ENCODE data around the gene TMEM63A. TPM values are rescaled to one million over a fixed set of nuclear protein-coding genes. Genes with fewer than 3 reads are reported as not detected.
A peak's percentile ranks its signal among the peaks of the same experiment; 100 is the strongest.

TMEM63A gene
- total RNA-seq, 2 donors from 2014 or later, result 108 to 196 TPM

DNA sequence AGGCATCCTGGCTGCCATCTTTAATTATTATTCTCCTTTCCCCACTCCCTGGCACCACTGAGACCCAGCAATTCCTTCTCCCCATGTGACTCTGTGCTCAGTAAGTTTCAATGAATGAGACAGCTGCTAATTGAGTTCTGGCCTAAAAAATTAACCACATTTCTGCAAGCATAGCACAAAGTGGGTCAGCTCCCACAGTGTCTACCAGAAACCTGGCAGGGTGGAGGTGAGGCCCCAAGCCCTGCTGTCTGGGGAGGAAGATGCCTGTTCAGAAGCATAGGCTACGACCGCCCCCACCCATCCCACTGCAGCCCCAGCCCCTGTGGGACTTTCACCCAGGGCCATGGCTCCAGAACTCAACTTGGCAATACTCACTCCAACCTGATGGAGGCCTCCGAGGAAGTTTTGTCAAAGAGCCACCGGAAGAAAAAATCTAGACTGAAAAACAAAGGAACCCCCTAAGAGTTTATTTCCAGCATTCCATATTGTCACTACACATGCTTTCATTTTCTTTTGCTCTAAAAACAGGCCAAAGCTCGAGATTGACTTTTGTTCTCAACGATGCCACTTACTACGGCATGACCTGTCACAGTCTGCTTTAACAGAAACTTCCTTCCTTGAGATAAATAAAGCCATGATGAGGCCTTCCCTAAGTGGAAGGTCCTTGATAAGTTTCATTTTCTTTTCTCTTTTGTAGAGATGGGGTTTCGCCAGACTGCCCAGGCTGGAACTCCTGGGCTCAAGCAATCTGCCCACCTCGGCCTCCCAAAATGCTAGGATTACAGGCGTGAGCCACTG is 26.5 kb downstream of the TMEM63A start:
- DNase-seq (no peak), ATAC-seq (no peak)
- intact Hi-C loops (cut with DNase I, micrococcal nuclease), result no loop called here

DNA sequence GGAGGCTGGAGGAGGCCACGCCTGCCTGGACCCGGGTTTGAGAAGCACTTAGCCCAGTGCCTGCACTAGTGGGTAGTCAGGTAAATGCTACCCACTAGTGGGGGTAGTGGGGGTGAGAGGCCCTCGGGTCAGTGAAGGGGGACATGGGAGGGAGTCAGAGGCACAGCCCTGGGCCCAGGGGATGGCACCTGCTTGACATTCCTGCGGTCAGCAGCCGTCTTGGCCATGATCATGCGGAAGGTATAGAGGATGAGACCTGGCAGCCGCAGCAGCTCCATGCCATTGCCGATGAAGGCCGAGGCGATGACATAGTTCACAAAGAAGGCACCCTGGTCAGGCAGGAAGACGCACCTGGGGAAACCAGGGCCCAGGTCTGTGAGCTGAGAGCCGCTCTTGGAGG is 28.7 kb downstream of the TMEM63A start:
- ATAC-seq, result no peak
- intact Hi-C loops (cut with DNase I, micrococcal nuclease), result no loop called here

DNA sequence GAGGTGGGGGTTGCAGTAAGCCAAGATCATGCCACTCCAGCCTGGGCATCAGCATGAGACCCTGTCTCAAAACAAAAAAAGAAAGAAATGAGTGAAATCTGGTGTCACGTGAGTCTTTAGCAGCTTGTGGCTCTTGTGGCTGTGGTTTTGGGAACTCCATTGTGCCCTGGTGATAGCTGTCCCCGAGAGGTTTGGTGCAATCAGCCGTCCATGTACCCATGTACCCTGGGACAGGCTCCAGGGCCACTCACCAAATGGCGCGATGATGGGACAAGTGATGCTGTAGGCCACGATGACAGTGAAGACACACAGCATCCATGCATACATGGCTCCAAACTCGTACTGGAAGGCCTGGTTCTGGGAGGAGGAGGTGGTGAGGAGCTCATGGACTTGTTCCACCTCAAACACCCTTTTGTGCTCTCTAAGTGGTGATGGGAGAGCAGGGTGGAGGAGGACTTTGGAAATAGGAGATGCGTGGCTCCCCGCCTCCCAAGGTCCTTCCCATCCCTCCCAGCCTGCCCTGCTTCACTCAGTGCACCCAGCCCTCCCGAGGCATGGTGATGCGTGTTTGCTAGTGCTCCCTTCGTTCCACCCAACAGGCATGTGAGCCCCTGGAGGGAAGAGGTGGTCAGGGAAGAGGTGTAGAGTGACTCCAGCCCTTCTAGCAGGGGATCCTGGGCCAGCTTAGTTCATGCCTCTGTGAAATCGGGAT is 29.6 kb downstream of the TMEM63A start:
- intact Hi-C loops (cut with DNase I, micrococcal nuclease), result no loop called here
- DNase-seq (no peak), ATAC-seq (no peak)

More for the DNA sequence above, 28.7 kb downstream of the TMEM63A start:
- DNase-seq, result no peak

GRCh38 chr1:225851805-225852204 is 30.4 kb downstream of the TMEM63A start:
- DNase-seq, result no peak
- no peak for ATAC-seq
- intact Hi-C loops (cut with DNase I, micrococcal nuclease), result no loop called here

DNA sequence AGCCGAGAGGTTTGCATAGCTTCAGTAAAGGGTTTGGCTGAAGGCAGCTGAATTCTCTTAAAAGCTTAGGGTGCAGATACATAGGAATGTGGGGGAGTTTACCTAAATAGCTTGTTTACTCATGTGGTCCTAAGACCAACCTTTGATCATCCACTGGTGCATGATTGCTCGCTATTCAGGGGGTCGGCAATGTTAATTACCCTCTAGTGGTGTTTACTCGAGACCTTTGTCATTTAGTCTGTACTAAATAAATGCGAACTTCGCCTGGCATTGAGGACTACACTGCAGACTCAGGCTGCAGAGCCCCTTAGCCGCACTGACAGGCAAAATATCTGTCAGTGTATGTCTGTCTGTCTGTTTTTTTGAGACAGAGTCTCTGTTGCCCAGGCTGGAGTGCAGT is 31.8 kb downstream of the TMEM63A start:
- no peak for DNase-seq
- no peak for ATAC-seq
- intact Hi-C loops (cut with DNase I, micrococcal nuclease), result no loop called here

DNA sequence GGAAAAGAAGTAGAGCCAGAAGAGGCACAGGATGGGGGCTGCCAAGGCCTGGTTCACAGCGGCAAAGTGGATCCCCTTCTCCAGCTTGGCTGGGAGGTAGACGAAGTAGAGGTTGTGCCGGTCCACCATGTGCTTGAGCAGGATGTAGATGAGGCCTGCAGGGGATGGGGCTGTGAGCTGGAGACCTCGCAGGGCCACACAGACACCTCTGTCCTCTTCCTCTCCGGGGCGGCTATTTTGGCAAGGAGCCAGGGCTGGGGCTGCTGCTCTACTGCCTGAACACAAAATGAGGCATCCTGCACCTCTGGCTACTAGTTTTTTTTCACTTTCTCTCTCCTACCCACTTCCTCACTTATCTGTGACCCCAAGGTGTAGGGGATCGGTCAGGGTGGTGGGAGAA is 32.3 kb downstream of the TMEM63A start:
- ATAC-seq (no peak), DNase-seq (peak in 1 of 2 donors; percentile 57)
- intact Hi-C loops (cut with DNase I, micrococcal nuclease), result loop anchor here in 1 of 2 donors (10.0 kb wide), 1 partner anchor 75 kb away; the partner anchor contains the start of gene SRP9

- intact Hi-C loops (cut with DNase I, micrococcal nuclease), result loop anchor here in 1 of 2 donors (10.0 kb wide), 1 partner anchor 73 kb away; the partner anchor contains the start of gene SRP9
- peak; percentile 15 for ATAC-seq
- peak in 1 of 2 donors; percentile 28 for DNase-seq
These were observed 33.9 kb downstream of the TMEM63A start for GRCh38 chr1:225848030-225848955.

- DNase-seq (peak; percentile 63 to 85), ATAC-seq (peak; percentile 77)
- intact Hi-C loops (cut with DNase I, micrococcal nuclease), result loop anchor here in 1 of 2 donors (10.0 kb wide), 1 partner anchor 73 kb away; the partner anchor contains the start of gene SRP9
These were observed 34.6 kb downstream of the TMEM63A start for GRCh38 chr1:225847610-225848009.

- no peak for ATAC-seq
- intact Hi-C loops (cut with DNase I, micrococcal nuclease), result loop anchor here in 1 of 2 donors (10.0 kb wide), 1 partner anchor 72 kb away; the partner anchor contains the start of gene SRP9
These were observed 35.6 kb downstream of the TMEM63A start for GRCh38 chr1:225846331-225847310.

GRCh38 chr1:225845571-225846259 is 36.5 kb downstream of the TMEM63A start:
- DNase-seq (peak; percentile 72), ATAC-seq (peak; percentile 38)
- intact Hi-C loops (cut with DNase I, micrococcal nuclease), result loop anchor here in 1 of 2 donors (10.0 kb wide), 1 partner anchor 71 kb away; the partner anchor contains the start of gene SRP9

More at GRCh38 chr1:225846331-225847310, 35.6 kb downstream of the TMEM63A start:
- DNase-seq, result no peak

DNA sequence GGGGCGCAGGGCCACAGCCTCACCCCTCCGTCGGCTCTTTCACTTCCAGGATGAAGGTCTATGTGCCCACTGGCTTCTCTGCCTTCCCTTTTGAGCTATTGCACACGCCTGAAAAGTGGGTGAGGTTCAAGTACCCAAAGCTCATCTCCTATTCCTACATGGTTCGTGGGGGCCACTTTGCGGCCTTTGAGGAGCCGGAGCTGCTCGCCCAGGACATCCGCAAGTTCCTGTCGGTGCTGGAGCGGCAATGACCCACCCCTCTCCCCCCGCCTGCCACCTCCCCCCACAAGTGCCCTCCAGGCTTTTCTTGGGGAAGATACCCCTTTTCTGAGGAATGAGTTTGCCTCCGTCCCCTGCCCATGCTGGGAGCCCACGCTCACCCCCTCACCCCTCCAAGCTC is 37.1 kb downstream of the TMEM63A start:
- intact Hi-C loops (cut with DNase I, micrococcal nuclease), result loop anchor here in 1 of 2 donors (10.0 kb wide), 1 partner anchor 70 kb away; the partner anchor contains the start of gene SRP9
- no peak for ATAC-seq
- no peak for DNase-seq

DNA sequence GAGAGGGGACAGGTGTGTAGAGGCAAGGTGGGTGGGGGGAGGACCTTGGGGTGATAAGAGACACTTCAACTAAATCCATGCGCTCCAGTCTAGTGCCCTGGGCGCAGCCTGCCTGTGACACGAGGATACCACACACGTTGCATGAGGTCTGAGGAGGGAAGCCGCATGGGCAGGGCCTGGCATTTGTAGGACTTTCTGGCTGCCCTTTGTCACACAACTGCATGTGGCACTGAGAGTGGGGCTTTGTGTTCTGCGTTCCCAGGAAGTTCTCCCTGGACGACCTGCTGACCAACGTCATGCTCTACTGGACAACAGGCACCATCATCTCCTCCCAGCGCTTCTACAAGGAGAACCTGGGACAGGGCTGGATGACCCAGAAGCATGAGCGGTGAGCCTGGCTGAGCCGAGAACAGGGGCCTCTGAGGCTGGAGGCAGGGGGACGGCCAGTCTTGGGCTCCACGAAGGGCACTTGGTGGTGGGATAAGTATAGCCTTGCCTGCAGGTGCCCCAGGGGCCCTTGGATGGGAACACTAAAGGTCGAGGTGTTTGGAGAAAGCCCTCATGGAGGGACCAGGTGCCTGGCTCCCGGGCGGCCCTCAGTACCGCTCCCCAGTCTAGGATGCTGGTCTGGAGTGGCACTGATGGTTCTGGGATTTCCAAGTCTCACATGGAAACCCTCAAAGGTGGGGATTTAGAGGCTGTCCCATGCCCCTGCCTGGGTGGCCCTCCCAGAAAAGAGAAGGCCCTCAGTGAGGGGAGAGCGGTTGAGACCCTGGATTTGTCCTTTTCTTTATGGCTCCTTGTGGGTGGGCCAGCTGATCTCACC is 37.7 kb downstream of the TMEM63A start:
- no peak for ATAC-seq
- intact Hi-C loops (cut with DNase I, micrococcal nuclease), result loop anchor here in 1 of 2 donors (10.0 kb wide), 1 partner anchor 70 kb away; the partner anchor contains the start of gene SRP9
- no peak for DNase-seq

DNA sequence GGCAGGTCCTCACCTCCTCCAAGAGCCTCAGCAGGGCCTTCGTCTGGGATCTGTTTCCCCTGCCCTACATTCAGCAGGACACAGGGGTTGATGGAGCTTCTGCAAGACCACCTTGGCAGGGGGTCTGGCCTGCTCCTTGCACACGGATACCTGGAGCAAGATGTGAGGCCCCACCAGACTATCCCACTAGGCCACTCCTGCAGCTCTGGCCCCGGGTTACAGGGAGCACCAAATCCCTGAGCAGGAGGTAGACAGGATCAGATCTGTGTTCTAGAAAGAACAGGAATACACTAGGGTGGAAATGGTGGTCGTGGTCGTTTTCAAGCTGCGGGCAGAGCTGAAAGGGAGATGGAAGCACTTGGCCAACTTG is 38.8 kb downstream of the TMEM63A start:
- DNase-seq, result no peak

DNA sequence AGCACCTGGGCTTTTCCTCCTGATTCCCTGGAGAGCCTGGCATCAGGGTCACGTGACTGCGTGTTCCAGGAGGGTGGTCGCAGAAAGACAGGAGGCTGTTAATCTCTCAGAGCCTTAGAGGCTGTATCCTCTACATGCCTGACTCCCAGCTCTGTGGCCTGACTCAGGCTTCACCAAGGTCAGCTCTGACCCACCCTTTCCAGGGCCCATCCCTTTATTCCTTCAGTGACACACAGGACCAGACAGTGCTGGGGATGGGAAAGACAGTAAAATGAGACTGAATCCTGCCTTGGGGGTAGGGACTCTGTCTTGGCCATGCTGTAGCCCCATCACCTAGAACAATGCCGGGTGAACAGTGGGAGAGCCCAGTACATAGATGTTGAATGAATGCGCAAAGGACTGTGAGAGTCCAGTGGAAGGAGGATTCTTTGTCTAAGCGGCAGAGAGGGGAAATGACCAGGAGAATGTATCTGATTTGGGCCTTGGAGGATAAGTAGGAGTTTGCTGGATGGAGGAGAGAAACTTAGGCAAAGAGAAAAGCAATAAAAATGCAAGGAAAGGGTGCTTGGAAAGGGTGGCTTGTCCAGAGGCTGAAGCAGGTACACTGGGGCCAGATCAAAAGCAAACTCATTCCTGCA is 39.3 kb downstream of the TMEM63A start:
- DNase-seq (no peak), ATAC-seq (peak; percentile 14)
- intact Hi-C loops (cut with DNase I, micrococcal nuclease), result loop anchor here in 1 of 2 donors (10.0 kb wide), 1 partner anchor 68 kb away; the partner anchor contains the start of gene SRP9

More for the DNA sequence above, 38.8 kb downstream of the TMEM63A start:
- intact Hi-C loops (cut with DNase I, micrococcal nuclease), result loop anchor here in 1 of 2 donors (10.0 kb wide), 1 partner anchor 69 kb away; the partner anchor contains the start of gene SRP9
- ATAC-seq, result no peak

GRCh38 chr1:225842074-225842473 is 40.1 kb downstream of the TMEM63A start:
- DNase-seq (peak in 1 of 2 donors; percentile 33), ATAC-seq (peak; percentile 28)
- intact Hi-C loops (cut with DNase I, micrococcal nuclease), result loop anchor here in 1 of 2 donors (10.0 kb wide), 1 partner anchor 67 kb away; the partner anchor contains the start of gene SRP9
